Peyer's patch (tissue), 4 donors: ENCODE results near the gene HNF4A.

Source experiments
- POLR2A ChIP-seq, 2 donors: fragments of 450-650 bp; IDR thresholded peaks; one replicate each; pipeline ENCODE4 v1.5.1; 2017; ENCODE audit warnings: antibody characterized with exemption in 2 of 2, mild to moderate bottlenecking in 2 of 2, moderate library complexity in 2 of 2
- TF ChIP-seq, protein P1 (sequence below), 6 experiments: fragments of 450-650 bp in 4 of 6; fragments of 200-600 bp in 2 of 6; sonication (generic) in 1 of 6; IDR thresholded peaks; one replicate each; pipeline ENCODE4 v1.5.1; 2017 to 2019; ENCODE audit warnings: antibody characterized with exemption in 6 of 6, mild to moderate bottlenecking in 3 of 6, moderate library complexity in 1 of 6

DNA sequence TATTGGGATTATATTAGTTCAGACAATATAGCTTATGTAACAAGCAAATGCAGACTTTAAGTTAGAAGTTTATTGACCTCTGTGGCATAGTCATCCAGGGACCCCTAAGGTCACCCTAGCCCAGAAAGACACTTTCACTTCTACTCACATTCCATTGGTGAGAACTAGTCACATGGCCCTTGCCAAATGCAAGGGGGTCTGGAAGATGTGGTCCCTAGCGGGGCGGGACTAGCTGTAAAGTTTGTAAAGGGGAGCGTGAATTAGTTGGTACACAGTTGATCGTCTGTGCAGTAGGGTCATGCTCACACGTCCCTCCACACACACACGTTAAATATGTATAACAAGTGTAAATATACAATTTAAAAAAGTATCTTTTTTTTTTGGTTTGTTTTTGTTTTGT, 9.3 kb downstream of the HNF4A start:
- TF ChIP-seq, protein P1, sequence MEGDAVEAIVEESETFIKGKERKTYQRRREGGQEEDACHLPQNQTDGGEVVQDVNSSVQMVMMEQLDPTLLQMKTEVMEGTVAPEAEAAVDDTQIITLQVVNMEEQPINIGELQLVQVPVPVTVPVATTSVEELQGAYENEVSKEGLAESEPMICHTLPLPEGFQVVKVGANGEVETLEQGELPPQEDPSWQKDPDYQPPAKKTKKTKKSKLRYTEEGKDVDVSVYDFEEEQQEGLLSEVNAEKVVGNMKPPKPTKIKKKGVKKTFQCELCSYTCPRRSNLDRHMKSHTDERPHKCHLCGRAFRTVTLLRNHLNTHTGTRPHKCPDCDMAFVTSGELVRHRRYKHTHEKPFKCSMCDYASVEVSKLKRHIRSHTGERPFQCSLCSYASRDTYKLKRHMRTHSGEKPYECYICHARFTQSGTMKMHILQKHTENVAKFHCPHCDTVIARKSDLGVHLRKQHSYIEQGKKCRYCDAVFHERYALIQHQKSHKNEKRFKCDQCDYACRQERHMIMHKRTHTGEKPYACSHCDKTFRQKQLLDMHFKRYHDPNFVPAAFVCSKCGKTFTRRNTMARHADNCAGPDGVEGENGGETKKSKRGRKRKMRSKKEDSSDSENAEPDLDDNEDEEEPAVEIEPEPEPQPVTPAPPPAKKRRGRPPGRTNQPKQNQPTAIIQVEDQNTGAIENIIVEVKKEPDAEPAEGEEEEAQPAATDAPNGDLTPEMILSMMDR (IDR thresholded peaks at IDR 0.05), result no peak
- TF ChIP-seq POLR2A (IDR thresholded peaks at IDR 0.05), result no peak
